PFSK-1 (cell line): ENCODE data around the gene AFF2.

ENCODE experiments used
- FOXP2 ChIP-seq: optimal IDR thresholded peaks from 2 replicates; pipeline ENCODE3; 2011; ENCODE audit warnings: borderline replicate concordance, control low read depth, inconsistent platforms; ENCODE audit not compliant: insufficient read depth; ENCODE audit errors: extremely low read length, extremely low read depth
- POLR2AphosphoS5 ChIP-seq: IDR thresholded peaks from 2 replicates; pipeline ENCODE4 v1.6.1; 2012; ENCODE audit warnings: low read depth, mild to moderate bottlenecking, control low read depth, low read length, moderate library complexity
- REST ChIP-seq, 2 experiments: IDR thresholded peaks; 2 replicates each; pipeline versions ENCODE4 v1.6.1 to v1.8.0; 2011 to 2012; ENCODE audit warnings: low read depth in 2 of 2, low read length in 2 of 2, control low read depth in 1 of 2, inconsistent platforms in 1 of 2, mild to moderate bottlenecking in 1 of 2, moderate library complexity in 1 of 2; ENCODE audit not compliant: insufficient read depth in 1 of 2
- SIN3A ChIP-seq: IDR thresholded peaks from 2 replicates; pipeline ENCODE4 v1.6.1; 2012; ENCODE audit warnings: mild to moderate bottlenecking, low read length, moderate library complexity, borderline replicate concordance; ENCODE audit not compliant: insufficient read depth
- TAF1 ChIP-seq: IDR thresholded peaks from 2 replicates; pipeline ENCODE4 v1.6.1; 2012; ENCODE audit warnings: low read length, control low read depth, borderline replicate concordance; ENCODE audit not compliant: insufficient read depth

Gene AFF2

GRCh38 chrX:148499638-148500422 lies 587 bp upstream of the AFF2 start:
- no peak for TF ChIP-seq SIN3A
- no peak for TF ChIP-seq REST (IDR thresholded peaks at IDR 0.05; ENCODE audit: insufficient read depth in 1 of 2, low read depth in 2 of 2, low read length in 2 of 2)
- no peak for TF ChIP-seq POLR2AphosphoS5
- TF ChIP-seq TAF1: no peak
- no peak for TF ChIP-seq FOXP2

- TF ChIP-seq REST (IDR thresholded peaks at IDR 0.05; ENCODE audit: insufficient read depth in 1 of 2, low read depth in 2 of 2, low read length in 2 of 2) (no peak), TAF1 (no peak), FOXP2 (no peak), POLR2AphosphoS5 (no peak), SIN3A (no peak)
Measured at GRCh38 chrX:148501386-148502066, 1.1 kb downstream of the AFF2 start.

DNA sequence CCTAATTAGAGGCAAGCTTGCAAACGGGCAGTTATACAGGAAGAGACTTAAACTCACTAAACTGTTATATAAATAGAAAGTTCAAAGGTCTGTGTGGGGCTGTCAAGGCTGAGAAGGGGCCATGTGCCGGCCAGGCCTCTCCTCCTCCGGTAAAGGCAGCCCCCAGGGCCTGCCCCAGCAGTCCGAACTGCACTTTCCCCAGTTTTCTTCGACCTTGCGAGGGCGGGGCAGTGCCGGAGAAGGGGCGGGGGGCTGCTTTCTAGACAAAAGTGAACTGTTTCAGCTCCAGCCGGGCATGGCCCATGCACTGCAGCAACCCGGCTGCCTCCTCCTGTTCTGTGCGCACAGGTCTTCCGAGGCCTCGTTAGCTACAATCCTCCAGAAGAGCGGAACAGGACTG lies 4.1 kb downstream of the AFF2 start:
- TF ChIP-seq TAF1: no peak
- TF ChIP-seq SIN3A: no peak
- TF ChIP-seq FOXP2: no peak
- no peak for TF ChIP-seq POLR2AphosphoS5
- no peak for TF ChIP-seq REST (IDR thresholded peaks at IDR 0.05; ENCODE audit: insufficient read depth in 1 of 2, low read depth in 2 of 2, low read length in 2 of 2)

DNA sequence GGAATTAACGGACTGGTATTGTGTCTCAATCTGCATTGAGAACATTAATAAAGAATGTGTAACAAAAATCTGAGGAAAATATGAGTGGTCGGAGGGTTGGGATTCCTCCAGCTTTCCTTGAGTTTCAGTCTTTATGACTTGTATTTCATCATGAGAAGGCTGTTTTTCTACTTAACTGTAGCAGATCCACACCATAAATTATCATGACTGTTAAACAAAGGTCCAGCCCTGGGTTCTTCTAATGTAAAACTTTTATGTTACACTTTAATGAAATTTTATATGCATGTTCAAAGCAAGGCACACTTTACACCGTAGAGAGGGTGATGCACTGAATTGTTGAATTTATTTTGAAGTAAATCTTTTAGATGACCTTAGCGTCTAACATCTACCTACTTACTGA lies 7.0 kb downstream of the AFF2 start:
- no peak for TF ChIP-seq FOXP2
- no peak for TF ChIP-seq REST (IDR thresholded peaks at IDR 0.05; ENCODE audit: insufficient read depth in 1 of 2, low read depth in 2 of 2, low read length in 2 of 2)
- TF ChIP-seq SIN3A: no peak
- TF ChIP-seq TAF1: no peak
- TF ChIP-seq POLR2AphosphoS5: no peak
